Activated CD4-positive, alpha-beta T cell treated with anti-CD3 and anti-CD28 coated beads, Interleukin-2, amount 10 ng/mL, durations not matched to agents 7 days and 5 days (primary cell): ENCODE data around the gene ARF5. TPM values are rescaled to one million over a fixed set of nuclear protein-coding genes. Genes with fewer than 3 reads are reported as not detected.

Experiments used
- CTCF ChIA-PET: fragments of 350-600 bp; sonication (Branson Sonifier 250); formaldehyde crosslinking; loops from one replicate; lab custom pipeline; 2021; ENCODE audit warnings: antibody characterized with exemption; lab: Charles Lee
- POLR2A ChIA-PET: fragments of 350-600 bp; sonication (Branson Sonifier 250); formaldehyde crosslinking; loops from one replicate; lab custom pipeline; 2021; ENCODE audit warnings: antibody characterized with exemption; lab: Charles Lee
- DNase-seq: peaks from one replicate; pipeline ENCODE4 v3.0.0-alpha.2; 2020
- H3K27ac Mint-ChIP-seq: one replicate; pipeline ENCODE4 v1.8.0; 2021; ENCODE audit warnings: mild to moderate bottlenecking, moderate library complexity, mixed read lengths
- H3K27me3 Mint-ChIP-seq: one replicate; pipeline ENCODE4 v1.8.0; 2021; ENCODE audit warnings: mixed read lengths
- H3K36me3 Mint-ChIP-seq: one replicate; pipeline ENCODE4 v1.8.0; 2021; ENCODE audit warnings: low read depth, mixed read lengths
- H3K4me1 Mint-ChIP-seq: one replicate; pipeline ENCODE4 v1.8.0; 2021; ENCODE audit warnings: mixed read lengths
- H3K4me3 Mint-ChIP-seq: one replicate; pipeline ENCODE4 v1.8.0; 2021; ENCODE audit warnings: mild to moderate bottlenecking, moderate library complexity, mixed read lengths
- H3K9me3 Mint-ChIP-seq: one replicate; pipeline ENCODE4 v1.8.0; 2021; ENCODE audit warnings: mixed read lengths
- total RNA-seq, 2 experiments: library from RNA; stranded (reverse); gene quantifications; one replicate each; pipeline ENCODE4 v1.2.3, GENCODE V29; 2021

ARF5 gene
- total RNA-seq, 2 experiments from 2014 or later, result 135 to 136 TPM

GRCh38 chr7:127592550-127592949 is 4.3 kb downstream of the ARF5 start:
- Mint-ChIP-seq H3K9me3 (no peaks in the 10 kb centered on the region), H3K4me1 (peaks cover 14% of the 10 kb centered on the region), H3K36me3 (peaks cover 14% of the 10 kb centered on the region), H3K27ac (peak overlapping the region; percentile 74), H3K4me3 (no peak overlapping the region), H3K27me3 (no peaks in the 10 kb centered on the region)
- CTCF ChIA-PET, result interaction anchor here (0.6 kb wide), 1 partner anchor 1149 kb away, joined by 4 read pairs; no protein-coding TSS in a partner anchor
- no peak for DNase-seq
- POLR2A ChIA-PET, result no interaction called here

- no peaks in the 10 kb centered on the region for H3K9me3 Mint-ChIP-seq
- H3K27ac Mint-ChIP-seq, result no peak overlapping the region
- POLR2A ChIA-PET, result interaction anchor here (0.6 kb wide), 1 partner anchor 203 kb away, joined by 4 read pairs; no protein-coding TSS in a partner anchor
- H3K27me3 Mint-ChIP-seq, result no peaks in the 10 kb centered on the region
- H3K4me3 Mint-ChIP-seq, result no peak overlapping the region
- DNase-seq, result no peak
- H3K36me3 Mint-ChIP-seq, result peaks cover 14% of the 10 kb centered on the region
- peaks cover 6% of the 10 kb centered on the region for H3K4me1 Mint-ChIP-seq
- CTCF ChIA-PET, result no interaction called here
These were observed 6.3 kb downstream of the ARF5 start for GRCh38 chr7:127594490-127594889.

- Mint-ChIP-seq H3K9me3 (no peaks in the 10 kb centered on the region), H3K27ac (no peak overlapping the region), H3K27me3 (no peaks in the 10 kb centered on the region), H3K4me3 (no peak overlapping the region), H3K4me1 (no peaks in the 10 kb centered on the region), H3K36me3 (peaks cover 10% of the 10 kb centered on the region)
- ChIA-PET POLR2A (no interaction called here), CTCF (interaction anchor here (0.9 kb wide), 1 partner anchor 10 kb away, joined by 3 read pairs; the partner anchor contains the start of gene GCC1)
- no peak for DNase-seq
These were observed 7.5 kb downstream of the ARF5 start for GRCh38 chr7:127595737-127596136.

- CTCF ChIA-PET, result interaction anchor here (0.7 to 1.3 kb wide), 2 partner anchors 11 to 685 kb away, joined by 3 read pairs; no protein-coding TSS in a partner anchor
- Mint-ChIP-seq H3K36me3 (no peaks in the 10 kb centered on the region), H3K4me1 (no peaks in the 10 kb centered on the region), H3K4me3 (no peak overlapping the region), H3K9me3 (no peaks in the 10 kb centered on the region), H3K27ac (no peak overlapping the region), H3K27me3 (no peaks in the 10 kb centered on the region)
- POLR2A ChIA-PET, result no interaction called here
- no peak for DNase-seq
These were observed 10.1 kb downstream of the ARF5 start for GRCh38 chr7:127598318-127598717.

GRCh38 chr7:127600885-127601284 is 12.7 kb downstream of the ARF5 start:
- ChIA-PET POLR2A (no interaction called here), CTCF (interaction anchor here (0.9 kb wide), 1 partner anchor 13 kb away, joined by 3 read pairs; the partner anchor contains the start of gene ARF5)
- no peaks in the 10 kb centered on the region for H3K27me3 Mint-ChIP-seq
- no peak overlapping the region for H3K27ac Mint-ChIP-seq
- H3K36me3 Mint-ChIP-seq, result no peaks in the 10 kb centered on the region
- H3K9me3 Mint-ChIP-seq, result no peaks in the 10 kb centered on the region
- DNase-seq, result no peak
- no peak overlapping the region for H3K4me3 Mint-ChIP-seq
- H3K4me1 Mint-ChIP-seq, result no peaks in the 10 kb centered on the region

- Mint-ChIP-seq H3K4me1 (no peaks in the 10 kb centered on the region), H3K4me3 (no peak overlapping the region), H3K27ac (no peak overlapping the region), H3K9me3 (peaks cover 3% of the 10 kb centered on the region), H3K27me3 (peaks cover under 1% of the 10 kb centered on the region), H3K36me3 (no peaks in the 10 kb centered on the region)
- DNase-seq, result no peak
- ChIA-PET POLR2A (no interaction called here), CTCF (interaction anchor here (1.0 kb wide), 1 partner anchor 12 kb away, joined by 5 read pairs; no protein-coding TSS in a partner anchor)
These were observed 20.2 kb downstream of the ARF5 start for GRCh38 chr7:127608446-127608845.

- Mint-ChIP-seq H3K27ac (no peak overlapping the region), H3K27me3 (peaks cover 1% of the 10 kb centered on the region), H3K9me3 (peaks cover 3% of the 10 kb centered on the region), H3K4me3 (no peak overlapping the region), H3K36me3 (no peaks in the 10 kb centered on the region), H3K4me1 (no peaks in the 10 kb centered on the region)
- ChIA-PET POLR2A (no interaction called here), CTCF (no interaction called here)
- DNase-seq, result no peak
These were observed 21.1 kb downstream of the ARF5 start for GRCh38 chr7:127609297-127609696.

- Mint-ChIP-seq H3K9me3 (peaks cover 3% of the 10 kb centered on the region), H3K36me3 (no peaks in the 10 kb centered on the region)
- POLR2A ChIA-PET, result no interaction called here
These were observed 24.1 kb downstream of the ARF5 start for GRCh38 chr7:127612263-127612662.

GRCh38 chr7:127616724-127617123 is 28.5 kb downstream of the ARF5 start:
- Mint-ChIP-seq H3K9me3 (no peaks in the 10 kb centered on the region), H3K27ac (no peak overlapping the region), H3K4me1 (peaks cover 4% of the 10 kb centered on the region), H3K36me3 (no peaks in the 10 kb centered on the region), H3K27me3 (peaks cover 46% of the 10 kb centered on the region), H3K4me3 (no peak overlapping the region)
- ChIA-PET CTCF (interaction anchor here (1.0 to 1.3 kb wide), 2 partner anchors 9 to 16 kb away, joined by 3 read pairs; no protein-coding TSS in a partner anchor), POLR2A (interaction anchor here (0.6 kb wide), 1 partner anchor 16 kb away, joined by 3 read pairs; no protein-coding TSS in a partner anchor)
- no peak for DNase-seq

More at GRCh38 chr7:127612263-127612662, 24.1 kb downstream of the ARF5 start:
- Mint-ChIP-seq H3K4me3 (no peak overlapping the region), H3K4me1 (no peaks in the 10 kb centered on the region), H3K27me3 (peaks cover 14% of the 10 kb centered on the region), H3K27ac (no peak overlapping the region)
- DNase-seq, result no peak
- CTCF ChIA-PET, result no interaction called here

- CTCF ChIA-PET, result no interaction called here
- Mint-ChIP-seq H3K27ac (no peak within 1 kb of the TSS), H3K36me3 (no peaks in the 10 kb centered on the region), H3K4me1 (peaks cover 4% of the 10 kb centered on the region), H3K4me3 (no peak within 1 kb of the TSS), H3K27me3 (peaks cover 57% of the 10 kb centered on the region), H3K9me3 (no peaks in the 10 kb centered on the region)
- DNase-seq, result no peak
- POLR2A ChIA-PET, result no interaction called here
These were observed 29.8 kb downstream of the ARF5 start, which contains the start of gene PAX4 for GRCh38 chr7:127618042-127618441. Gene PAX4 (minus strand): TSS chr7:127618142. CDS start chr7:127615928, 2,214 bp downstream.

GRCh38 chr7:127618775-127619174 is 30.6 kb downstream of the ARF5 start:
- Mint-ChIP-seq H3K4me1 (peaks cover 4% of the 10 kb centered on the region), H3K36me3 (no peaks in the 10 kb centered on the region), H3K27ac (no peak overlapping the region), H3K4me3 (no peak overlapping the region), H3K9me3 (no peaks in the 10 kb centered on the region), H3K27me3 (peaks cover 60% of the 10 kb centered on the region)
- DNase-seq, result no peak
- ChIA-PET CTCF (no interaction called here), POLR2A (no interaction called here)

GRCh38 chr7:127619681-127620405 is 31.6 kb downstream of the ARF5 start:
- H3K36me3 Mint-ChIP-seq, result no peaks in the 10 kb centered on the region
- DNase-seq, result no peak
- H3K9me3 Mint-ChIP-seq, result no peaks in the 10 kb centered on the region
- peaks cover 4% of the 10 kb centered on the region for H3K4me1 Mint-ChIP-seq
- H3K27me3 Mint-ChIP-seq, result peaks cover 66% of the 10 kb centered on the region
- no peak overlapping the region for H3K4me3 Mint-ChIP-seq
- no peak overlapping the region for H3K27ac Mint-ChIP-seq
- POLR2A ChIA-PET, result no interaction called here
- CTCF ChIA-PET, result interaction anchor here (1.1 kb wide), 1 partner anchor 12 kb away, joined by 5 read pairs; no protein-coding TSS in a partner anchor
